Vagina (tissue), 2 donors: ENCODE data around the gene ZNF2.

Experiments
- POLR2A ChIP-seq, 2 donors: fragments of 450-650 bp; IDR thresholded peaks; one replicate each; pipeline ENCODE4 v1.6.1; 2017; ENCODE audit warnings: antibody characterized with exemption in 2 of 2, mild to moderate bottlenecking in 2 of 2, moderate library complexity in 2 of 2
- POLR2AphosphoS5 ChIP-seq, 2 donors: sonication (generic); formaldehyde crosslinking; IDR thresholded peaks; one replicate each; pipeline ENCODE4 v1.9.0; 2017; ENCODE audit warnings: antibody characterized with exemption in 2 of 2, mild to moderate bottlenecking in 2 of 2, low read depth in 1 of 2; ENCODE audit not compliant: insufficient read depth in 1 of 2
- TF ChIP-seq, protein P1 (sequence below), 3 experiments: fragments of 450-650 bp in 2 of 3; fragments of 200-600 bp in 1 of 3; sonication (generic) in 1 of 3; IDR thresholded peaks; one replicate each; pipeline ENCODE4 v1.5.1; 2017 to 2019; ENCODE audit warnings: antibody characterized with exemption in 3 of 3, mild to moderate bottlenecking in 2 of 3, moderate library complexity in 2 of 3

DNA sequence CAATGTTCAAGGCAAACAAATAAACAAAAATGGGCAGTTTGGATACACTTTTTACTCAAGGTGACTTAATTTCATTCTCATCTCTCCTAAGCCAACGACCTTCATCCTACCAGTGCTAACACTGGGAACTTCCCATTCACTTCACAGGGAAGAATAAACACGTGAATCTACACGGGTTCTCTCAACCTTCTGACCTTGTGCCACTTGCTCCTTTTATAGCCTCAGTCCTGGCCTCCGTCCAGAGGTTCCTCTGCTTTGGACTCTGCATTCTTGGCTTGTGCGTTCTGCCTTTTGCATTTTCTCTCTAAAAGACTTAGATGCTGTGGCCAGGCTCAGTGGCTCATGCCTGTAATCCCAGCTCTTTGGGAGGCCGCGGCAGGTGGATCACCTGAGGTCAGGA is 13.8 kb downstream of the ZNF2 start:
- TF ChIP-seq, protein P1, sequence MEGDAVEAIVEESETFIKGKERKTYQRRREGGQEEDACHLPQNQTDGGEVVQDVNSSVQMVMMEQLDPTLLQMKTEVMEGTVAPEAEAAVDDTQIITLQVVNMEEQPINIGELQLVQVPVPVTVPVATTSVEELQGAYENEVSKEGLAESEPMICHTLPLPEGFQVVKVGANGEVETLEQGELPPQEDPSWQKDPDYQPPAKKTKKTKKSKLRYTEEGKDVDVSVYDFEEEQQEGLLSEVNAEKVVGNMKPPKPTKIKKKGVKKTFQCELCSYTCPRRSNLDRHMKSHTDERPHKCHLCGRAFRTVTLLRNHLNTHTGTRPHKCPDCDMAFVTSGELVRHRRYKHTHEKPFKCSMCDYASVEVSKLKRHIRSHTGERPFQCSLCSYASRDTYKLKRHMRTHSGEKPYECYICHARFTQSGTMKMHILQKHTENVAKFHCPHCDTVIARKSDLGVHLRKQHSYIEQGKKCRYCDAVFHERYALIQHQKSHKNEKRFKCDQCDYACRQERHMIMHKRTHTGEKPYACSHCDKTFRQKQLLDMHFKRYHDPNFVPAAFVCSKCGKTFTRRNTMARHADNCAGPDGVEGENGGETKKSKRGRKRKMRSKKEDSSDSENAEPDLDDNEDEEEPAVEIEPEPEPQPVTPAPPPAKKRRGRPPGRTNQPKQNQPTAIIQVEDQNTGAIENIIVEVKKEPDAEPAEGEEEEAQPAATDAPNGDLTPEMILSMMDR (IDR thresholded peaks at IDR 0.05): no peak
- TF ChIP-seq POLR2A (IDR thresholded peaks at IDR 0.05): no peak
- TF ChIP-seq POLR2AphosphoS5 (IDR thresholded peaks at IDR 0.05; ENCODE audit: insufficient read depth in 1 of 2, low read depth in 1 of 2): no peak
